ENCODE results near the gene OR51A2.

DNA sequence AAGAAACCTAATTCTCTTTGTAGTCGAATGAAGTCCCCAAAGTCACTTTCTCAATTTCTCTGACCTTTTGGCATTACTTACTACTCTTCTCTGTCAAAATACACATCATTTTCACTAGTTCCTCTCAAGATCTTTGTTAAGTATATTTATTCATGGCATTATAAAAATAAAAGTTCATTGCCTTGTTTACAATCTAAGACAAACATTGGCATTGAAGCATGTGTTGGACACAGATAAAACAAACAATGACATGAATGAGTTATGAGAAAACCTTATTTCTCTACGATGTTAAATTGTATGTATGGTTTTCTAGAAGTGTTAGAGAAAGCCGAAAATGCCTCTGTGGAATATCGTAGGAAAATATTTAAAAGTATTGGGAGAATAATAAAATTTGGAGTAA, 22.8 kb downstream of the OR51A2 start:
- TF ChIP-seq, protein P1, sequence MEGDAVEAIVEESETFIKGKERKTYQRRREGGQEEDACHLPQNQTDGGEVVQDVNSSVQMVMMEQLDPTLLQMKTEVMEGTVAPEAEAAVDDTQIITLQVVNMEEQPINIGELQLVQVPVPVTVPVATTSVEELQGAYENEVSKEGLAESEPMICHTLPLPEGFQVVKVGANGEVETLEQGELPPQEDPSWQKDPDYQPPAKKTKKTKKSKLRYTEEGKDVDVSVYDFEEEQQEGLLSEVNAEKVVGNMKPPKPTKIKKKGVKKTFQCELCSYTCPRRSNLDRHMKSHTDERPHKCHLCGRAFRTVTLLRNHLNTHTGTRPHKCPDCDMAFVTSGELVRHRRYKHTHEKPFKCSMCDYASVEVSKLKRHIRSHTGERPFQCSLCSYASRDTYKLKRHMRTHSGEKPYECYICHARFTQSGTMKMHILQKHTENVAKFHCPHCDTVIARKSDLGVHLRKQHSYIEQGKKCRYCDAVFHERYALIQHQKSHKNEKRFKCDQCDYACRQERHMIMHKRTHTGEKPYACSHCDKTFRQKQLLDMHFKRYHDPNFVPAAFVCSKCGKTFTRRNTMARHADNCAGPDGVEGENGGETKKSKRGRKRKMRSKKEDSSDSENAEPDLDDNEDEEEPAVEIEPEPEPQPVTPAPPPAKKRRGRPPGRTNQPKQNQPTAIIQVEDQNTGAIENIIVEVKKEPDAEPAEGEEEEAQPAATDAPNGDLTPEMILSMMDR (IDR thresholded peaks at IDR 0.05) = no peak
- no peak for TF ChIP-seq POLR2A (IDR thresholded peaks at IDR 0.05)
